OCI-LY3 (cell line): ENCODE measurements around the gene GPATCH3.

ENCODE experiments used
- CTCF ChIP-seq: fragments of 200-600, 300-600 bp; sonication (generic); IDR thresholded peaks from 2 replicates; pipeline ENCODE4 v1.5.1; 2014; ENCODE audit warnings: antibody characterized with exemption, low read length, low read depth
- EZH2phosphoT487 ChIP-seq: fragments of 200-600 bp; shearing (Covaris generic); IDR thresholded peaks from 2 replicates; pipeline ENCODE4 v1.6.1; 2018; ENCODE audit warnings: antibody characterized with exemption, mixed run types, low read depth

DNA sequence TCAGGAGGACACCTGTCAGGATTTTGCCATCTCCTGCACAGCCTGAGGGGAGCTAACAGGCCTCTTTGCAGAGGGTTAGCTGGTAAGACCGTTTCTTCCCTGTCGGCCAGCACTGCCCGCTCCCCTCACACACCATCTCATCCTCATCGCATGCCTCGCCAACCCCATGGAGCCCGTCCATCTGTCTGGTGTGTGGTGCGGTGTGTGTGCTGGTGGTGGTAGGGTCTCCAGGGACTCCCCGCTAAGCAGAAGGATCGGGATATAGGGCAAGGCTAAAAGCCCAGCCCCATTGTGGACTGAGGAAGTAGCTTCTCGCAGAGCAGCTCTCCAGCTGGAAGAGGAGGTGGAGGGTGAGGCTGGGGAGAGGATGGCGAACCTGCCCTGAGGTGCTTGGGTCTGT, 44.1 kb downstream of the GPATCH3 start:
- TF ChIP-seq CTCF (no peak), EZH2phosphoT487 (no peak)
